COLO668 (cell line): ENCODE data around the gene PAPSS2.
"Not testable (repeated sequence)": the region's sequence is repeated elsewhere in the genome, so short reads cannot be mapped to it uniquely, and the experiment has no call there.

Source experiments
- DNase-seq: peaks from one replicate; lab custom pipeline; 2025; ENCODE audit not compliant: unreplicated experiment; lab: John Stamatoyannopoulos, UW

Gene PAPSS2

DNA sequence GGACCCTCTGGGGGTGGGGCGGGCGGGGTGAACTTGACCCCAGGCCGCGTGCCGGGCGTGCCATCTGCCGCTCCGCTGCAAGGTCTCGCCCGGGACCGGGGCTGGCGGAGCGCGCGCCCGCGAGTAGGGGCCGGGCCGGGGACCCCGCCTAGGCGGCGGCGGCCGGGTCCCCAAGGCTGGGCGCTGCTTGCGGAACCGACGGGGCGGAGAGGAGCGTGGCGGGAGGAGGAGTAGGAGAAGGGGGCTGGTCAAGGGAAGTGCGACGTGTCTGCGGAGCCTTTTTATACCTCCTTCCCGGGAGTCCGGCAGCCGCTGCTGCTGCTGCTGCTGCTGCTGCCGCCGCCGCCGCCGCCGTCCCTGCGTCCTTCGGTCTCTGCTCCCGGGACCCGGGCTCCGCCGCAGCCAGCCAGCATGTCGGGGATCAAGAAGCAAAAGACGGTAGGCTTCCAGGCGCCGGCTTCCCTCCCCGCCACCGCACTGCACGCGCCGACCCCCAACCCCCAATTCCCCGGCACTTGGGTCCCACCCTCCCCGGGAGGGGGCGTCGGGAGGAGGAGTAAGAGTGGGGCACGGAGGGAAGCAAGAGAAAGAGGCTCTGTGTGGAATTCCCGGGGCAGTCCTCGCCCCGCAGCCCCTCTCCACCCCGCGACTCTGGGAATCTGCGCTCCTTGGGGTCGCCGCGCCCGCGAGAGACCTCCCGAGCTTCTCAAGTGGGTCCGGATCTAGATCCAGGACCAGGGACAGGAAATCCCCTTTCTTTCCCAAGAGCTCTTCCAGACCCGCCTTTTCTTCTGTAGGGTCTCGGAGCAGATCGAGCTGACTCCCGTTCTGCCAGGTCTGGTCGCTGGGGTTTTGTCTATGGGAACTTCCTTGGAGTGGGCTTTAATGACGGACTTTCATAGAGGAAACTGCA, at the start of gene PAPSS2:
PAPSS2 (plus strand) TSS at position 308 of the 913 bp plus-strand sequence; CDS start at position 412, 104 bp downstream.
- DNase-seq: peak; percentile 62

DNA sequence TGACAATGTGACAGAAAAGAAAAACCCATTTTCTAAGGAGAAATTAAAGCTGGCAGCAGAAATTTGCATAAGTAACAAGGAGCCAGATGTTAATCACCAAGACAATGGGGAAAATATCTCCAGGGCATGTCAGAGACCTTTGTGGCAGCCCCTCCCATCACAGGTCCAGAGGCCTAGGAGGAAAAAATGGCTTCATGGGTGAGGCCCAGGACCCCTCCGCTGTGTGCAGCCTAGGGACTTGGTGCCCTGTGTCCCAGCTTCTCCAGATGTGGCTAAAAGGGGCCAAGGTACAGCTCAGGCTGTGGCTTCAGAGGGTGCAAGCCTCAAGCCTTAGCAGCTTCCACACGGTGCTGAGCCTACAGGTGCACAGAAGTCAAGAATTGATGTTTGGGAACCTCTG, 48.3 kb upstream of the PAPSS2 start:
- DNase-seq: not testable (repeated sequence)

GRCh38 chr10:87612115-87612514, 47.6 kb upstream of the PAPSS2 start:
- DNase-seq: no peak

DNA sequence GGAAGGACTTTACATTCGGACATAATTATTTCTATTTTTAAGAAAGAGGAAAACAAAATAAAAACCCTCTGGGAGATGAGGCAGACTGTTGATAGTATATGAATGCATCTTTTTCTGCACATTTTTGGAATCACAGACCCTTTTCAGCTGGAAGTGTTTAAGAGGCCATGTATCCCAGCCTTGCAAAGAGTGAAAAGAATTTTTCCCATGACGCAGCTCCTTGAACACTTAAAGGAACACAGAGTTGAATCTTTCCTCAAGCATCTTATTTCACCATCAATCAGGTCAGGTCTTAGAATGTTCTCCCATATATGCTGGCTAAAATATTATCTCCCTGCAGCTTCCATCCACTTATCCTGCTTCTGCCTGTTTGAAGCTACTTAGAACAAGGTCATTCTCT, 45.9 kb upstream of the PAPSS2 start:
- DNase-seq: no peak

DNA sequence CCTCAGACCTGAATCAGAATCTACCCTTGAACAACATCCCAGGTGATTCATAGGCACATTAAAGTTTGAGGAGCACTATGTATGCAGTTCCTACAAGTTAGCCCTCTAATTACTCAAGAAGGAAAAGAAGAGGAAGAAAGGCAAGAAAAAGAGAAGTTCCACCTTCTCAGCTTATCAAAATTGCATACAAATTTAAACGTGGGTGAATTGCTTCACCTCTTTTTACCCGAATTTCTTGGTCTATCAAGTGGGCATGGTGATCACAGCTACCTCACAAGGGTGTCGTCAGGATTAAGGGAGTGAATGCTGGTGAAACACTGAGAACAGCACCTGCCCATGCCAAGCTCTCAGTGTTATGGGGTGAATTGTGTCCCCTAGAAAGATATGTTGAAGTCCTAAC, 43.8 kb upstream of the PAPSS2 start:
- DNase-seq: no peak

GRCh38 chr10:87617503-87617902, 42.2 kb upstream of the PAPSS2 start:
- no peak for DNase-seq

DNA sequence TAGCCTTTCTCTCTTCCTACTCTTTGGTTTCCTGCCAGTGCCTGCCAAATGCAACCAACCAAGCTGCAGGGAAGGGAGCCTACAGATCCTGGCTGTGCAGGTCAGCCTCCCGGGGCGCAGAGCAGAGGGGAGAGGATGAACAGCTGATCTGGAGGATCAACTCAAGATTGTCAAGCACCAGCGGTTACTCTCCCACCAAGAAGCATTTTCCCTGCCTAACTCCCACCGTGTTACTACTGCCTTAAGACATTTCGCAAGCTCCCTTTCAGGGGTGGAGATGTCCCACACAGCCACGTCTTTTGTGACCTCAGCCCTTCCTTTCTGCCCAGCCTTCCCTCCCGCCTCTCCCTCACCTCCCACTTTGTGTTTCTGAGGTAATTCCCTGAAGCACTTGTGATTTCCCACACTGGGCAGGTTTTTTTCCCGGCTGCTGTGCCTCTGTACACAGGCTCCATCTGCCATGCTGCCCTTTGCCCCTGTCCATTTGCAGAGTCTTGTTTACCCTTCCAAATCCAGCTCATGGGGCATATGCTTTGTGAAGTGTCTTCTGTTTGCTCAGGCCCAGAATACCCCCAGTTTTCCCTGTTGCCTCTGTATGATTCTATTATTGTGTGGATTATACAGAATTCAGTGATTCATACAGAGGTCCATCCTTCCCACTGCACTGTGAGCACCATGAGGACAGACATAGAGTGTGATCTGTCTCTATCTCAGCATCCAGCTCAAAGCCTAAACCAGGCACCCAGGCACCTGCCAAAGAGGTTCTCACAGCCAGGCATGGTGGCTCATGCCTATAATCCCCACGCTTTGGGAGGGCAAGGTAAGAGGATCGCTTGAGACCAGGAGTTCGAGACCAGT, 40.9 kb upstream of the PAPSS2 start:
- peak; percentile 84 for DNase-seq

DNA sequence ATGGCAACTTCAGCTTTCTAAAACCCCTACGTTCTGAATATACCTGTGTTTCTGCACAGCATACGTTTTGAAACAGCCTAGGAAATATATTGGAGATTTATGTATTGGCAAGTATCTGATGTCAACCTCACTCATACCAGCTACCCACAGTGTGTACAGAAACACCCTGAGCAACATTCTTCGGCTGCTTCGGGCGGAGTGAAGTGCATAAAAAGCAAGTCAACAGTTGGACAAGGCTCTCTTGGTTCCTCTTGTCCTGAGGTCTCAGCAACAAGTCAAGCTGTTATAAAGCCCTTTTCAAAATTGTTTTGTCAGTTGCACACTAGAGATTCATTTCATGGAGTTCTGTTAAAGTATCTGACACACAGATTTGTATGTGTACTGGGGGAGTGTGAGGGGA, 40.0 kb upstream of the PAPSS2 start:
- DNase-seq: peak; percentile 4

- DNase-seq: not testable (repeated sequence)
Observed at GRCh38 chr10:87621440-87621839, 38.2 kb upstream of the PAPSS2 start.

- no peak for DNase-seq
Observed at GRCh38 chr10:87622314-87623004, 37.2 kb upstream of the PAPSS2 start.

- no peak for DNase-seq
Observed at GRCh38 chr10:87623191-87623590, 36.5 kb upstream of the PAPSS2 start.

DNA sequence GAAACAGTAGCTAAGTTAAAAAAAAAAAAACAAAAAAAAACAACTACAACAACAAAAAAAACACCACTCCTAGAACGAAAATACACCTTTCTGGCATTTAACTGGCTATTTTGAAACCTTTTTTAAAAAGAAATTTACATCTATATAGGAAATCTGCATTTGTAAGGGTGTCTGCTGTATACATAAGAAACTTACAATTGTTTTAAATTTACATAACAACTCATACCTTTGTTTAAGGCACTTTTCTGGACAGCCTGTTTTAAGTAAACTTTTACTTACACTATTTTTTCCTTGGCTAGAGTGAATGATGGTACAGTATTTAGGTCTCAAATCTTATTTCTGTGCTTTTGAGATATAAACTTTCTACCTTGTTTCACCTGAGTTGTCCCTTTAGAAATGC, 34.0 kb upstream of the PAPSS2 start:
- no peak for DNase-seq

DNA sequence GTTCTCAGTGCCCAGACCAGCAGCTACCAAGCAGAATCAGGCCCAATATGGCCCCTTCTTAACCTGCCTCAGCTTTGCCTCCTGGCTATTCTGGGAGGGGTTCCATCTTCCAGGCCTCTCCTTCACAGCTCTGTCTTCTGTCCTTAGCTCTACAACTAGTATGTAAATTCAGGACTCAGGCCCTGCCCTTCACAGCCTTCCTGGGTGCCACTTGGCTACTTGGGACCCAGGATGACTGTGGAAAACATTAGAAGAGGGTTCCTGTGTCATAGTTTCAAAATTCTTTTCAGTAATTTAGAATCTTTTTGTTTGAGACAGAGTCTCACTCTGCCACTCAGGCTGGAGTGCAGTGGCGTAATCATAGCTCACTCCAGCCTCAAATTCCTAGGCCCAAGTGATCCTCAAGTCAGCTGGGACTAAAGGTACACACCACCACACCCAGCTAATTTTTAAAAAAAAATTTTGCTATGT, 33.2 kb upstream of the PAPSS2 start:
- no peak for DNase-seq

DNA sequence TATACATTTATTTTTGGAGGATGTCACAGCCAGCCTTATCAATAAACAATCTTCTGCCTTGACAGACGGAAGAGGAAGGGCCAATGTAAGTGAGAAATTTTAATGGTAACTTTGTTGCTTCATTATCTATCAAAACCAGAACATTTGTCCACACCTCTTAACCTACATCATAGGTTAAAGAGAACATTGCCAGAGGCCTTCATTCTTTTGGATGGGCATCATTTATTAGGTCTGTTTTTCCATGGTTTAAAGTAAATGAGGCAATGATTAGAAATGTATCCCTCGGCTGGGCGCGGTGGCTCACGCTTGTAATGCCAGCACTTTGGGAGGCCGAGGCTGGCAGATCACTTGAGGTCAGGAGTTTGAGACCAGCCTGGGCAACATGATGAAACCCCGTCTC, 29.5 kb upstream of the PAPSS2 start:
- DNase-seq: no peak

DNA sequence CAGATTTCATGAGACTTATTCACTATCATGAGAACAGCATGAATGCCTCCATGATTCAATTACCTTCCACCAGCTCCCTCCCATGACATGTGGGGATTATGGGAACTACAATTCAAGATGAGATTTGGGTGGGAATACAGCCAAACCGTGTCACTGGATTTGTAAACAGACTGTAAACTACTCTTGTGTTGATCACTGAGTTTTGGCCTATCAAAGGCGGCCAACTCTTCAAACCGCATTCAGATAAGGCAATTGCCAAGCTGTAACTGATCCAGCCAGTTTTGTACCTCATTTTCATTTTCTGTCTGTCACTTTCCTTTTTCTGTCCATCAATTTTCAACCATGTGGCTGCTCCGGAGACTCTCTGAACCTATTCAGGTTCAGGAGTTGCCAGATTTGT, 27.2 kb upstream of the PAPSS2 start:
- DNase-seq: no peak

GRCh38 chr10:87634311-87634710, 25.4 kb upstream of the PAPSS2 start:
- DNase-seq: no peak

GRCh38 chr10:87635498-87636312, 24.0 kb upstream of the PAPSS2 start:
- DNase-seq: no peak

- no peak for DNase-seq
Observed at GRCh38 chr10:87636313-87636915, 23.3 kb upstream of the PAPSS2 start.

- no peak for DNase-seq
Observed at GRCh38 chr10:87639493-87639892, 20.2 kb upstream of the PAPSS2 start.

GRCh38 chr10:87640043-87640442, 19.6 kb upstream of the PAPSS2 start:
- DNase-seq: no peak
